TTC549 (cell line): Measurements from ENCODE around the gene CIBAR2.
"Not testable (repeated sequence)": the region's sequence is repeated elsewhere in the genome, so short reads cannot be mapped to it uniquely, and the experiment has no call there.

Experiments used
- FAIRE-seq: peaks from 2 replicates; lab custom pipeline; 2012; peaks lifted over from hg19 to GRCh38; lab: Jason Lieb, UNC

Gene CIBAR2

DNA sequence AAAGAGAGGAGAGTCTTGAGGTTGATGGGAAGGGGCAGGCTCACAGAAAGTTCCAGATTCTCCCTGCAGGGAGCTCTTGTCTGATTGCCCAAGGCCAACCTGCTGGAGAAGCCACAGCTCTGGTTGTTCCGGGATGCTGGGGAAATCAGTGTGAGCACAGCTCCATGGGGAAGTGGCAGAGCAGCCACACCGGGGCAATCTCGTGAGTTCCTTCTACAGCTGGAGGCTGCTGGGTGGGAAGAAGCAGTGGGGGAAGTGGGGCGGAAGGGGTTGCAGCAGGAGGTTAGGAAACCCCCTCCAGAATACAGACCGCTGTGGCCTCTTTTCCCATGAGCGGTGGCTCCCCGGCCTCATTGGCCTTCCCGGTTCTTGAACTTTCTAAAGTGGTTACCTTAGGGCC lies 50.7 kb downstream of the CIBAR2 start:
- FAIRE-seq, result no peak

DNA sequence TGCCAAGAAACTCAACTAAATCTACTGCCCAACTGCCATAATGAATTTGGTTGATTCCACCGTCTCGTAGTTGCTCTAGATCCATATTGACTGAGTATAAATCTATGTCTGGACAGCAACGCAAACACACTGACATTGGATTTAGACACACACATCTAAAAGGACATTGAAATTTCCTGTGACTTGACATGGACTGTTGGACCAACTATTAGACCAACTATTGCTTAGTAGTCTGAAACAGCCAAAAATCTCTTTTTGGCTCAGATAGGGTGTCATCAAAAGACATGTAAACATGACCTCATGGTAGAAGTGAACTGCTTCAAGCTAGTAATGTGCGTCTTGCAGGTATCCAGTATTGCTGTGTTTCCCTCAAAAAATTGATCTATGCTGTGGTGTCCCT lies 53.4 kb downstream of the CIBAR2 start:
- no peak for FAIRE-seq

DNA sequence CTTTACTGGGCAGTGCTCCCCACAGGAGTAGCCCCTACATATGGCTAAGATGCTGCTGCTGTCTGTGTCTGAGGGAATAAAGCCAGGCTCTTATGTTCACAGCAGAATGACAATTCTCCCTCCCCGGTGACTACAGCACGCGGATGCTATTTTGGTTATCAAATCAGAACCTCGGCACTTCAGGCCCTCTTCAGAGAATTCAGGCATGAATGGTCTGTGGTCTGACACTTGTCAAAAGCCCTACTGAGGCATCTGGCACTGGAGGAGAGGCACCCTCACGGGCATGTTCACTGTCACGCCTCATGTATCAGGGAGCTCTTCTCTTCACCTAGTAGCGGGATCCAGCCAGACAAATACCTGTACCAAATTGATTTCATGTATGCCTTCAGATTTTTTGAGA lies 54.3 kb downstream of the CIBAR2 start:
- FAIRE-seq, result no peak

DNA sequence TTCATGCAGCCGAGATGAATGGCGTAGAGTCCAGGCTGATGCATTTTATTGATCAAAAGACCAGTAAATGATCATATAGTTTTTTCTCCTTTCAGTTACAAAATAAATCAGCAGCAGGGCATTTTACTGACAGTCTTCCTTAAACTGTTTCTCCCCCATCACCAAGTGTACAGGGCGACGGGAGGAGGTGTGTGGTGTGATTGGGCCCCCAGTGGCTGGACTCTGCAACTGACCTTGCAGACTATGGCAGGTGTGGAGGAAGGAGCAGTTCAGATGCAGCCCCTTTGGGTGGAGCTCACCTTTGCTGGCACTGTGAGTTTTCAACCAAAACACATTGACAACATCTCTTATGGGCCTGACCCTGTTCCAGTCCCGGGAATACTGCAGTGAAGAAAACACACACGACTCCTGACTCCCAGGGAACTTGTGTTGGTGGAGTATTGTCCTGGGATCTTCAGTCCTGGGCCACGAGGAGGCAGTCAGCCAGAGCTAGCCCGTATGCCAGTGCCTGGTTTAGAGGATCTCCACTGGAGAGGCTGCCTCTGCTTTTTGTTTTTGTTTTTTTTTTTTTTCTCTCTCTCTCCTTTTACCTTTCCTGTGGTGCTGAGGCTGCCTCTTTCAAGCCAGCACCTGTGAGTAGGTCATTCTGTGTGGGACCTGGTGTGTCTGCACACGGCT lies 54.9 kb downstream of the CIBAR2 start:
- no peak for FAIRE-seq

DNA sequence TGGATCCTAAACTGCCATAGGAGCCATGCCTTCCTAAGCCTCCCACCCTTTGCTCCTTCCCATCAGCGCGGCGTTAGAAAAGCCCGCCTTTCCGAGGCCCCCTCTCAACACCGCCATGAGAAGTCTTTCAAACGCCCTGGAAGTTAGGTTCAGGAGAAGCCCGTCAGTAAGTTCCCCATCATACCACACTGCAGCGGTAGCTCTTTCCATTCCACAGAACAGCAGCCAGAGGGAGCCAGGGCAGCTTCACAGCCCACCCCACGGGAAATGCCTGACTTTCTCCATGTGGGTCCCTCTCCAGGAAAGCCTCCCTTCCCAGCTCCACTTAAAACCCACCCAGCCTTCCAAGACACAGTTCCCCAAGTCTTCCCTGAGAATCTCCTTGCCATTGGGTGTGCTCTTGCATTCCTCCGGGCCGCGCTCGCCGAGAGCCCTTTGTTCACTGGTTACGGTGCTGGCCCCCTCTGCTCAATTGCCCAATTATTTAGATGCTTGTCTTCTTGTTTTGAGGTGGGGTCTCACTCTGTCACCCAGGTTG lies 56.0 kb downstream of the CIBAR2 start:
- no peak for FAIRE-seq

DNA sequence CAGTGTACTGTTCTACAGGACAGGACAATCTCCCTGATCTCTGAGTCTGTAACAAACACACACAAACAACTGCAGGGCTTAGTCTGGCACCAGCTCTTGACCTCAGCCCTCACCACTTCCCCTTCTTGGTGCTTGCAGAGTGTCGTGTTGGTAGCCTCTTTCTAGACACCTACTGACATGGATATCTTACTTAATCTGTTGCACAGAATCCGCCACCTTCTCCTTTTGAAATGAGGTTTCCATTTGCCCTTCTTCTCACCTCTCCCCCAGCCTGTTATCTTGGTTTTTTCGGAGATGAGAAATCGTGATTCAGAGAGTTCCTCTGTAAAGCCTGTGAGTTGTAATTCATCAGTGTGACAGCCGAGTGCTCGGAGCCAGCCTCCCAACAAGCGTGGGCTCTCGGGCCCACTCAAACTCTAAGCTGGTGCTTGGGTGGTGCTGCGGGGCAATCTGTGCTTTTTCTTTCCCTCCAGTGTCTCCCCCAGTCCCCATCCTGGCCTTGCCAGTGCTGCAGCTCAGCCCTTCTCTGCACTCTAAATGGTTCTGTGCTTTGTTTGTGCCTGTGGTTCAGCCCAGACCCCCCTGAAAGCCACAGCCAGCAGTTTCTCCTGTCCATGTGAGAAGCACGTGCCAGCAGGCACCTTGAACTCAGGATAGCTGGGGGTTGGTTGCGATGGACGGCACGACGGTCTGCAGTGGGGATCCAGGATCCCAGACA lies 56.6 kb downstream of the CIBAR2 start:
- no peak for FAIRE-seq

DNA sequence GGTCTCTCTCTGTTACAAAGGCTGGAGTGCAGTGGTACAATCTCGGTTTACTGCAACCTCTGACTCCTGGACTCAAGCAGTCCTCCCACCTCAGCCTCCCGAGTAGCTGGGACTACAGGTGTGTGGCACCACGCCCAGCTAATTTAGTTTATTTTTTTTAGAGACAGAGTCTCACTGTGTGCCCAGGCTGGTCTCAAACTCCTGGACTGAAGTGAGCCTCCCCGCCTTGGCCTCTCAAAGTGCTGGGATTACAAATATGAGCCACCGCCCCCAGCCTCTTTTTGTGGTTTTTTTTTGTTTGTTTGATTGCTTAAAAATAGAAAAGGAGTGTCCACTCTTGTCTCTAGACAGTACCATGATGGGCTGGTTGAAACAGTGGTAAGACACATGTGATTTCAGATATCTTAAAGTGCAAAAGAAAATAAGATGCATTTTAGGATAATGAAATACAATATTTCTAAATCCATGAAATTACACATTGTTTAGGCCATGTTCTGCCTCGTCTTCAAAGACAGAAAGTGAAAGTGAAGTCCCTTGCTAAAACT lies 57.3 kb downstream of the CIBAR2 start:
- FAIRE-seq, result no peak

DNA sequence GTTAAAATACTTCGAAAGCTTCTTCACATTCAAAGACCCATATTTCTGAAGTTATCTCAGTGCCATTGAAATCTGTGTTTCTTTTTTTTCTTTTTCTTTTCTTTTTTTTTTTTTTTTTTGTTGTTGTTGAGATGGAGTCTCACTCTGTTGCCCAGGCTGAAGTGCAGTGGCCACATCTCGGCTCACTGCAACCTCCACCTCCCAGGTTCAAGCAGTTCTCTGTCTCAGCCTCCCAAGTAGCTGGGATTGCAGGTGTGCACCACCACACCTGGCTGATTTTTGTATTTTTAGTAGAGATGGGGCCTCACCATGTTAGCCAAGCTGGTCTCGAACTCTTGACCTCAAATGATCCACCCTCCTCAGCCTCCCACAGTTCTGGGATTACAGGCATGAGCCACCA lies 58.0 kb downstream of the CIBAR2 start:
- FAIRE-seq, result not testable (repeated sequence)

DNA sequence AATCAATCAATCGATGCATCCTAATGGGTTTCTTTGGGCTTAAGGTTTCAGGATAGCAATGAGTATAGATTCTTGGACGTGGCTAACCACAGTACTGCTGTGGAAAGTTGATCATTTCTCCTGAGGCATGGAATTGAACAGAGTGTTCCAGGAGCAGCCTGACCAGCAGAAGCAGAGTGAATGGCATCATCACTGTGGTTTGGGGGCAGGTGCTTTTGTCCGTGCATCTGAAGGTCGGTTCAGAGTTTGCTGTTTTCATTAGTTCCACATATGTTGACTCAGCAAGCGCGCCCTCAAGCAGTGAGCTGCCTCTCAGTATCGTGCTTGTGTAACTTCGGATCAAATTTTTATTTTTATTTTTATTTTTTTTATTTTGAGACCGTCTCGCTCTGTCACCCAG lies 59.7 kb downstream of the CIBAR2 start:
- no peak for FAIRE-seq

DNA sequence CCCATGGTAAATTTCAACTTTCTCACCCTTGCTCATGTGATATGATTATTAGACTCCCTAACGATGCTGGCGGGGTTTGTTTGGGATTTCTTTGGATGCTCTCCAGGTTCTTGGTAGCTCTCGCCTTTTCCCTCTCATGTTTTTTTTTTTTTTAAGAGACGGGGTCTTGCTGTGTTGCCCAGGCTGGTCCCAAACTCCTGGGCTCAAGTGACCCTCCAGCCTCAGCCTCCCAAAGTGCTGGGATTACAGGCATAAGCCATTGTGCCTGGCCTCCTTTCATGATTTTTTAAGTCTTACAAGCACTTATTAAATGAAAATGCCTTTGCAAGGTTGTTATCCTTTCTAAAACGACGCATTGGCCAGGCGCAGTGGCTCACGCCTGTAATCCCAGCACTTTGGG lies 60.6 kb downstream of the CIBAR2 start:
- no peak for FAIRE-seq

DNA sequence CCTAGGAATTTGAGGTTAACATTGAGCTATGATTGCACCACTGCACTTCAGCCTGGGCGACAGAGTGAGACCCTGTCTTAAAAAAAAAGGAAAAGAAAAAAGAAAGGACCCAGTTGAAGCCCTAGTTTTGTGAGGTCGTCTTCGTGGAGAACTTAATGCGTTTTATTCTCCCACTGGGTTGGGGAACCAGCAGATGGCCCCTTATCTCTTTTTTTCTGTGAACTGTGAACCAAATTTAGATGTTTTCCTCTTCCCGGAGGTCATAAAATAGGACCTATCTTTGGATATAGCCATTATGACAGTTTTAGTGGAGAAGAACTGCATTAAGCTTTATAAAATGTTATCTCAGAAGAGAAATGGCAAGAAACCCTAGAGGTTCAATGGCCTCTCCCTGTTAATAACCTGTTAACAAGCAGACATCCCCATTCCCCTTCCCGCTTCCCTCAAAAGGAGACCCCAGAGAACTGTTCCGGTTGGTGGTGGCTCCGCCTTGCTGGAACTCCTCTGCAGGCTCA lies 61.1 kb downstream of the CIBAR2 start:
- FAIRE-seq, result no peak

DNA sequence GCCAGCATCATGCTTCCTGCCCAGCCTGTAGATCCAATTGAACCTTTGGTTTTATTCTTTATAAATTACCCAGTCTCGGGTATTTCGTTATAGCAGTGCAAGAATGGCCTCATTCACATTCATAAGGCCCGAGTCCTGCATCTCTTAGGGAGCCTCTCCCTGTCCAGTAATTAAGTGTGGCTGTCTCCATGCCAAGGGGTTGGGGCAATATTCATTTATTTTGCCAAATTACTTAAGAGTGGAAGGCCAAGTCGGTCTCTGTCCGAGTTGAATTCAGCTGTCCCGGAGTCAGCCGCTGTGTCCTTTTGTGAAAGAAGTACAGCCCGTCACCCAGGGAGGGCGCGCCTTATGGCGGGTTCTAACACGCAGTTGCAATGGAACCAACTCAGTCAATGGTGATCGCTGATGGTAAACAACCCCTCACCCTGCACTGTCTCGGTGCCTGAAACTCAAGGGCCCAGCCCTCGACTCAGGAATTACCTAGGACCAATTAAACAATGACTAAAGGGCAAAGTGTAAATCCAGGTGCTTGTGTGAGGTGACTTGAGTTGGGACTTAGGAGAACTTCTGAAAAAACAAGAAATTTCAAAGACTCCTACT lies 62.5 kb downstream of the CIBAR2 start:
- FAIRE-seq, result no peak

DNA sequence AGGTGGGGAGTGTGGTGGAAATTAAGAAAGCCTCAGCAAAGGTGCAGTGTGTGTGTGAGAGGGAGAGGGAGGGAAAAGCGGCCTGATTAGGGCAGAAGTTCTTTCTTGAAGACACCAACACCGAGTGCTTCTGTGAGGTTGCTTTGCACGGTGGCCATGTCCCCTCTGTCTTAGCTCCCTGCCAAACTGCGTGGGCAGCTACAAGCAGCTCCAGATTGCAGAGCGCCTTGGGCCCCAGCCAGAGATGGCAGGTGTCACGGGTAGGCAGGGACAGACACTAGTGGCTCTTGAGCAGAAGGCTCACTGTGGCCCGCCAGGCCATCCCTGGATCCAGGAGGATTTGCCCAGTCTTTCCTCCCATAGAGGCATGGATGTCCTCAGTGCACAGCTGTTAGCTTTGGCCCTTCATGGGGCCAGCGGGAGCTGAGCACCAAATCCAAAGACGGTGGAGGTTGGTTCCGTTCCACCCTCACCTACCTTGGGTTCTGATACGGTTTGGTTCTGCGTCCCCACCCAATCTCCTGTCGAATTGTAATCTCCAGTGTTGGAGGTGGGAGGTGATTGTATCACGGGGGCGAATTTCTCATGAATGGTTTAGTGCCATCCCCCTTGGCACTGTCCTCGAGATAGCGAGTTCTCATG lies 63.2 kb downstream of the CIBAR2 start:
- FAIRE-seq, result no peak
